ENCODE data around the gene EYS.

DNA sequence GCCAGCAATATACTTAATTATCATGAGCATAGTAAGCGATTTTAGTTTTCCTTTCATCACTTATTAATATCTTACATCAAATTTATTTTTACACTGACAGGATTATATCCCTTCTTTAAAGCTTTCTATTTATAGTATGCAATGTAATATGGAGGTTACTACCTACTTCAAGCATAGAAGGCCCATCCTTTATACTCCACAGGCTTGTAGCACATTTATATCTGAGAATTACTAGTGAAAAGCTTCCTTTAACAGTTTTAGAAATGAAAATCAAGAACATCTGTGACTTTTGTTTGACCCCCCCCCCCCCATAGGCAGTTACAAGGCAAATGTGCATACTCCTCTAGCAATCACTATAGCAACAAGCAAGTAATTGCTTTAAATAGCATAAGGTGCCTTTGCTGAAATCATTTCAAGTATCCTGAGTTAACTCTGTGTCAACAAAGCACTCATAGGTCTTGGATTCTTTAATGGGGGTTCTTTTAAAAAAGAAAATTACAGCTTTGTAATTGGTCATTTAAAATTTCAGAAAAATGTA is 1153.7 kb downstream of the EYS start:
- TF ChIP-seq, protein P1, sequence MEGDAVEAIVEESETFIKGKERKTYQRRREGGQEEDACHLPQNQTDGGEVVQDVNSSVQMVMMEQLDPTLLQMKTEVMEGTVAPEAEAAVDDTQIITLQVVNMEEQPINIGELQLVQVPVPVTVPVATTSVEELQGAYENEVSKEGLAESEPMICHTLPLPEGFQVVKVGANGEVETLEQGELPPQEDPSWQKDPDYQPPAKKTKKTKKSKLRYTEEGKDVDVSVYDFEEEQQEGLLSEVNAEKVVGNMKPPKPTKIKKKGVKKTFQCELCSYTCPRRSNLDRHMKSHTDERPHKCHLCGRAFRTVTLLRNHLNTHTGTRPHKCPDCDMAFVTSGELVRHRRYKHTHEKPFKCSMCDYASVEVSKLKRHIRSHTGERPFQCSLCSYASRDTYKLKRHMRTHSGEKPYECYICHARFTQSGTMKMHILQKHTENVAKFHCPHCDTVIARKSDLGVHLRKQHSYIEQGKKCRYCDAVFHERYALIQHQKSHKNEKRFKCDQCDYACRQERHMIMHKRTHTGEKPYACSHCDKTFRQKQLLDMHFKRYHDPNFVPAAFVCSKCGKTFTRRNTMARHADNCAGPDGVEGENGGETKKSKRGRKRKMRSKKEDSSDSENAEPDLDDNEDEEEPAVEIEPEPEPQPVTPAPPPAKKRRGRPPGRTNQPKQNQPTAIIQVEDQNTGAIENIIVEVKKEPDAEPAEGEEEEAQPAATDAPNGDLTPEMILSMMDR (conservative IDR thresholded peaks at IDR 0.05; ENCODE audit: low read length), result no peak
- TF ChIP-seq EZH2phosphoT487 (IDR thresholded peaks at IDR 0.05; ENCODE audit: borderline replicate concordance), result no peak

All from Loucy (cell line).